ENCODE results near the gene BAIAP2. TPM values are rescaled to one million over a fixed set of nuclear protein-coding genes. Genes with fewer than 3 reads are reported as not detected.
A peak's percentile ranks its signal among the peaks of the same experiment; 100 is the strongest.

The BAIAP2 gene
- total and polyA plus RNA-seq, 2 of the 13 experiments (the other 11 are each of a cell fraction or from before 2014, with no cell fraction given) = 22.5 to 24.0 TPM

DNA sequence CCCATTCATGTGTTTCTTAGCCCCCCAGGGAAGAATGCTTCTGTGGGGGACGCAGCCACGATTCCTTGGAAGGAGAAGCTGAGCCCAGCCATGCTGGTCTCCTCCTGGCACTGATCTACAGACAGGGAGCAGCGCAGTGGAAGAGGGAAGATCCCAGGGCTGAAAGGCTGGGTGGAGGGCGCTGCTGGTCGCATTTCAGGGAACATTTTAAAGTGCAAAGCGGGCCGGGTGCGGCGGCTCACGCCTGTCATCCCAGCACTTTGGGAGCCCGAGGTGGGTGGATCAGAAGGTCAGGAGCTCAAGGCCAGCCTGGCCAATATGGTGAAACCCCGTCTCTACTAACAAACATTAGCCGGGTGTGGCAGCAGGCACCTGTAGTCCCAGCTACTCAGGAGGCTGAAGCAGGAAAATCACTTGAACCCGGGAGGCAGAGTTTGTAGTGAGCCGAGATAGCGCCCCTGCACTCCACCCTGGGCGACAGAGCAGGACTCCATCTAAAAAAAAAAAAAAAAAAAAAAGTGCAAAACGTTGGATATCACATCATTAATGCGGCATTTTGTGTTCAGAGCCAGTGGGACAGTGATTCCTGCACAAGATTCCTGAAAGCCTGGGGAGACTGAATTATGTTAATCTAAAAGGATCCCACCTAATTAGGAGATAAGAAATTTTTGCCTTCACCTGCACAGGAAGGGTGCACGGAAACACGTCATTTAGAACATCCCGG, 43.9 kb upstream of the BAIAP2 start (continued):
- TF ChIP-seq MBD4 (IDR thresholded peaks at IDR 0.05; ENCODE audit: borderline replicate concordance, low read length) = no peak
- no peak for TF ChIP-seq GABPA (IDR thresholded peaks at IDR 0.05; ENCODE audit: low read depth, low read length)
- no peak for TF ChIP-seq GABPA (CRISPR knock-in tag; IDR thresholded peaks at IDR 0.05; ENCODE audit: low read depth)
- TF ChIP-seq POLR2G (IDR thresholded peaks at IDR 0.05; ENCODE audit: low read depth, low read length) = no peak
- TF ChIP-seq POLR2AphosphoS2 (IDR thresholded peaks at IDR 0.05; ENCODE audit: low read depth, low read length) = no peak
- TF ChIP-seq MEIS1 (CRISPR knock-in tag; IDR thresholded peaks at IDR 0.05; ENCODE audit: borderline replicate concordance) = peak; percentile 52; the same call in 1 of the 2 replicates
- 0 out of 2 replicates have a peak, but pooled peaks have one; percentile 56 for TF ChIP-seq ELF4 (CRISPR knock-in tag; IDR thresholded peaks at IDR 0.05; ENCODE audit: borderline replicate concordance)
- TF ChIP-seq, protein P1, sequence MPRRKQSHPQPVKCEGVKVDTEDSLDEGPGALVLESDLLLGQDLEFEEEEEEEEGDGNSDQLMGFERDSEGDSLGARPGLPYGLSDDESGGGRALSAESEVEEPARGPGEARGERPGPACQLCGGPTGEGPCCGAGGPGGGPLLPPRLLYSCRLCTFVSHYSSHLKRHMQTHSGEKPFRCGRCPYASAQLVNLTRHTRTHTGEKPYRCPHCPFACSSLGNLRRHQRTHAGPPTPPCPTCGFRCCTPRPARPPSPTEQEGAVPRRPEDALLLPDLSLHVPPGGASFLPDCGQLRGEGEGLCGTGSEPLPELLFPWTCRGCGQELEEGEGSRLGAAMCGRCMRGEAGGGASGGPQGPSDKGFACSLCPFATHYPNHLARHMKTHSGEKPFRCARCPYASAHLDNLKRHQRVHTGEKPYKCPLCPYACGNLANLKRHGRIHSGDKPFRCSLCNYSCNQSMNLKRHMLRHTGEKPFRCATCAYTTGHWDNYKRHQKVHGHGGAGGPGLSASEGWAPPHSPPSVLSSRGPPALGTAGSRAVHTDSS (CRISPR knock-in tag; conservative IDR thresholded peaks at IDR 0.05) = no peak
- TF ChIP-seq ZNF883 (CRISPR knock-in tag; IDR thresholded peaks at IDR 0.05; ENCODE audit: not compliant biosample characterization) = no peak
- TF ChIP-seq ZNF605 (CRISPR knock-in tag; IDR thresholded peaks at IDR 0.05) = peak; percentile 75
- TF ChIP-seq, protein P2, sequence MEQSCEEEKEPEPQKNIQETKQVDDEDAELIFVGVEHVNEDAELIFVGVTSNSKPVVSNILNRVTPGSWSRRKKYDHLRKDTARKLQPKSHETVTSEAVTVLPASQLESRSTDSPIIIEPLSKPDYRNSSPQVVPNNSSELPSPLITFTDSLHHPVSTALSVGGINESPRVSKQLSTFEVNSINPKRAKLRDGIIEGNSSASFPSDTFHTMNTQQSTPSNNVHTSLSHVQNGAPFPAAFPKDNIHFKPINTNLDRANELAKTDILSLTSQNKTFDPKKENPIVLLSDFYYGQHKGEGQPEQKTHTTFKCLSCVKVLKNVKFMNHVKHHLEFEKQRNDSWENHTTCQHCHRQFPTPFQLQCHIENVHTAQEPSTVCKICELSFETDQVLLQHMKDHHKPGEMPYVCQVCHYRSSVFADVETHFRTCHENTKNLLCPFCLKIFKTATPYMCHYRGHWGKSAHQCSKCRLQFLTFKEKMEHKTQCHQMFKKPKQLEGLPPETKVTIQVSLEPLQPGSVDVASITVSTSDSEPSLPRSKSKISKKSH (CRISPR knock-in tag; IDR thresholded peaks at IDR 0.05; ENCODE audit: borderline replicate concordance) = peak; percentile 58; the same call in 1 of the 2 replicates
- no peak for TF ChIP-seq ZNF317 (CRISPR knock-in tag; IDR thresholded peaks at IDR 0.05)
- TF ChIP-seq, protein P3, sequence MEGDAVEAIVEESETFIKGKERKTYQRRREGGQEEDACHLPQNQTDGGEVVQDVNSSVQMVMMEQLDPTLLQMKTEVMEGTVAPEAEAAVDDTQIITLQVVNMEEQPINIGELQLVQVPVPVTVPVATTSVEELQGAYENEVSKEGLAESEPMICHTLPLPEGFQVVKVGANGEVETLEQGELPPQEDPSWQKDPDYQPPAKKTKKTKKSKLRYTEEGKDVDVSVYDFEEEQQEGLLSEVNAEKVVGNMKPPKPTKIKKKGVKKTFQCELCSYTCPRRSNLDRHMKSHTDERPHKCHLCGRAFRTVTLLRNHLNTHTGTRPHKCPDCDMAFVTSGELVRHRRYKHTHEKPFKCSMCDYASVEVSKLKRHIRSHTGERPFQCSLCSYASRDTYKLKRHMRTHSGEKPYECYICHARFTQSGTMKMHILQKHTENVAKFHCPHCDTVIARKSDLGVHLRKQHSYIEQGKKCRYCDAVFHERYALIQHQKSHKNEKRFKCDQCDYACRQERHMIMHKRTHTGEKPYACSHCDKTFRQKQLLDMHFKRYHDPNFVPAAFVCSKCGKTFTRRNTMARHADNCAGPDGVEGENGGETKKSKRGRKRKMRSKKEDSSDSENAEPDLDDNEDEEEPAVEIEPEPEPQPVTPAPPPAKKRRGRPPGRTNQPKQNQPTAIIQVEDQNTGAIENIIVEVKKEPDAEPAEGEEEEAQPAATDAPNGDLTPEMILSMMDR (CRISPR knock-in tag; IDR thresholded peaks at IDR 0.05) = peak; percentile 56
- peak; percentile 70; the same call in 1 of the 2 replicates for TF ChIP-seq ZNF230 (CRISPR knock-in tag; IDR thresholded peaks at IDR 0.05)
- TF ChIP-seq, protein P4, sequence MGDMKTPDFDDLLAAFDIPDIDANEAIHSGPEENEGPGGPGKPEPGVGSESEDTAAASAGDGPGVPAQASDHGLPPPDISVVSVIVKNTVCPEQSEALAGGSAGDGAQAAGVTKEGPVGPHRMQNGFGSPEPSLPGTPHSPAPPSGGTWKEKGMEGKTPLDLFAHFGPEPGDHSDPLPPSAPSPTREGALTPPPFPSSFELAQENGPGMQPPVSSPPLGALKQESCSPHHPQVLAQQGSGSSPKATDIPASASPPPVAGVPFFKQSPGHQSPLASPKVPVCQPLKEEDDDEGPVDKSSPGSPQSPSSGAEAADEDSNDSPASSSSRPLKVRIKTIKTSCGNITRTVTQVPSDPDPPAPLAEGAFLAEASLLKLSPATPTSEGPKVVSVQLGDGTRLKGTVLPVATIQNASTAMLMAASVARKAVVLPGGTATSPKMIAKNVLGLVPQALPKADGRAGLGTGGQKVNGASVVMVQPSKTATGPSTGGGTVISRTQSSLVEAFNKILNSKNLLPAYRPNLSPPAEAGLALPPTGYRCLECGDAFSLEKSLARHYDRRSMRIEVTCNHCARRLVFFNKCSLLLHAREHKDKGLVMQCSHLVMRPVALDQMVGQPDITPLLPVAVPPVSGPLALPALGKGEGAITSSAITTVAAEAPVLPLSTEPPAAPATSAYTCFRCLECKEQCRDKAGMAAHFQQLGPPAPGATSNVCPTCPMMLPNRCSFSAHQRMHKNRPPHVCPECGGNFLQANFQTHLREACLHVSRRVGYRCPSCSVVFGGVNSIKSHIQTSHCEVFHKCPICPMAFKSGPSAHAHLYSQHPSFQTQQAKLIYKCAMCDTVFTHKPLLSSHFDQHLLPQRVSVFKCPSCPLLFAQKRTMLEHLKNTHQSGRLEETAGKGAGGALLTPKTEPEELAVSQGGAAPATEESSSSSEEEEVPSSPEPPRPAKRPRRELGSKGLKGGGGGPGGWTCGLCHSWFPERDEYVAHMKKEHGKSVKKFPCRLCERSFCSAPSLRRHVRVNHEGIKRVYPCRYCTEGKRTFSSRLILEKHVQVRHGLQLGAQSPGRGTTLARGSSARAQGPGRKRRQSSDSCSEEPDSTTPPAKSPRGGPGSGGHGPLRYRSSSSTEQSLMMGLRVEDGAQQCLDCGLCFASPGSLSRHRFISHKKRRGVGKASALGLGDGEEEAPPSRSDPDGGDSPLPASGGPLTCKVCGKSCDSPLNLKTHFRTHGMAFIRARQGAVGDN (CRISPR knock-in tag; IDR thresholded peaks at IDR 0.05) = peak; percentile 53
- no peak for TF ChIP-seq SUZ12 (IDR thresholded peaks at IDR 0.05; ENCODE audit: low read depth, low read length)
- no peak for TF ChIP-seq ZNF607 (CRISPR knock-in tag; IDR thresholded peaks at IDR 0.05; ENCODE audit: borderline replicate concordance)
- 0 out of 2 replicates have a peak, but pooled peaks have one; percentile 19 for TF ChIP-seq ETV6 (CRISPR knock-in tag; conservative IDR thresholded peaks at IDR 0.05)
- no peak for TF ChIP-seq NONO (IDR thresholded peaks at IDR 0.05)
- peak; percentile 4; the same call in 1 of the 2 replicates for TF ChIP-seq NONO (CRISPR knock-in tag; conservative IDR thresholded peaks at IDR 0.05)
